Measurements from ENCODE around the gene SGK1.
"Not testable (repeated sequence)": the region's sequence is repeated elsewhere in the genome, so short reads cannot be mapped to it uniquely, and the experiment has no call there.

SGK1 gene

DNA sequence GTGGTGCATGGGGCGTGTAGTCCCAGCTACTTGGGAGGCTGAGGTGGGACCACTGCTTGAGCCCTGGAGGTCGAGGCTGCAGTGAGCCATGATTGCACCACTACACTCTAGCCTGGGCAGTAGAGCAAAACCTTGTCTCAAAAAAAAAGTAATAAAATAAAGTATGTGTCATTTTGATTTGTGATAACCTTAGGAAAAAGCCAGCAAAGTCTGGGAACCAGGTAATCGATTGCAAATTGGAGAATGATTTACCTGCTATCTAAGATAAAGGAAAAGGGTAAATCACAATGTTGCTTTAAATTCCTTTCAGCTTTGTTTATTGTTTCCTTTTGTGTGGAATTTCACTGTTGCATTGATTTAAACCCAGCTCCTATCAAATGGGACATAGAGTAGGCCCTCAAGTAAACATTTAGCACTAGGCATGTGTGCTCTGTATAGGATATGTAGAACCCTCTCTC is 59.0 kb downstream of the SGK1 start:
- H3K9me3 Mint-ChIP-seq = no peaks in the 10 kb centered on the region
- ATAC-seq (no peak), DNase-seq (ENCODE audit: low spot score in 2 of 2) (no peak)
- no peak overlapping the region for H3K4me3 Mint-ChIP-seq
- no peak overlapping the region for H3K27ac Mint-ChIP-seq
- no peaks in the 10 kb centered on the region for H3K36me3 Mint-ChIP-seq
- H3K4me1 Mint-ChIP-seq = no peaks in the 10 kb centered on the region

DNA sequence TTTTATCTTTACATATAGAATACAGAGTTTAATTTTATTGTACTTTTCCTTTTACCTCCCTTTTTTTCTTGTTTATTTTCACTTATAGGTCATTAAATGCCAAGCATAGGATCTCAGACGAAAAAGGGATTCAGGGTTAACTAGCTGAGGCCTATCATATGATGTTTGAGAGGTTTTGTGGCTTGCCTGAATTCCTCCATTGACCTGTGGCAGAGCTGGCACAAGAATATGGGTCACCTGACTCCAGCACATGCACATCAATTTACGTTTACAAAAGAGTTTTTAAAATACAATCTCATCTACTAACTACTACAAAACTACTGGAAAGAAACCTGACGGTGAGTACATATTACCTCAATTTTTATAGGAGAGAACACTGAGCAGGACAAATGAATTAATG is 60.4 kb downstream of the SGK1 start:
- ATAC-seq = no peak
- Mint-ChIP-seq H3K4me1 (no peaks in the 10 kb centered on the region), H3K27ac (no peak overlapping the region), H3K36me3 (no peaks in the 10 kb centered on the region), H3K4me3 (no peak overlapping the region), H3K9me3 (no peaks in the 10 kb centered on the region)
- no peak for DNase-seq (ENCODE audit: low spot score in 2 of 2)

- H3K27ac Mint-ChIP-seq = no peak overlapping the region
- ATAC-seq = no peak
- no peak overlapping the region for H3K4me3 Mint-ChIP-seq
- H3K36me3 Mint-ChIP-seq = no peaks in the 10 kb centered on the region
- peak in 1 of 2 donors; percentile 42 for DNase-seq (ENCODE audit: low spot score in 2 of 2)
- no peaks in the 10 kb centered on the region for H3K9me3 Mint-ChIP-seq
- H3K4me1 Mint-ChIP-seq = no peaks in the 10 kb centered on the region
Measured at GRCh38 chr6:134256862-134257261, 61.0 kb downstream of the SGK1 start.

DNA sequence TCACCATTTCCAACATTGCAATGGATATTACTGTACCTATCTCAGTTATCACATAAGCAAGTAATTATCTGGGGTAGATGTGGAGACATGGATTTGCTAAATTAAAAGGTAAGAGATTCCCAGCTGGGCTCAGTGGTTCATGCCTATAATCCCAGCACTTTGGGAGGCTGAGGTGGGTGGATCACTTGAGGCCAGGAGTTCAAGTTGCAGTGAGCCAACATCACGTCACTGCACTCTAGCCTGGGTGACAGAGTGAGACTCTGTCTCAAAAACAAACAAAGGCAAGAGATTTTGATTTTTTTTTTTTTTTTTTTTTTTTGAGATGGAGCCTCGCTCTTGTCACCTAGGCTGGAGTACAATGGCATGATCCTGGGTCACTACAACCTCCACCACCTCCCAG is 62.6 kb downstream of the SGK1 start:
- not testable (repeated sequence) for H3K9me3 Mint-ChIP-seq, H3K4me1 Mint-ChIP-seq

DNA sequence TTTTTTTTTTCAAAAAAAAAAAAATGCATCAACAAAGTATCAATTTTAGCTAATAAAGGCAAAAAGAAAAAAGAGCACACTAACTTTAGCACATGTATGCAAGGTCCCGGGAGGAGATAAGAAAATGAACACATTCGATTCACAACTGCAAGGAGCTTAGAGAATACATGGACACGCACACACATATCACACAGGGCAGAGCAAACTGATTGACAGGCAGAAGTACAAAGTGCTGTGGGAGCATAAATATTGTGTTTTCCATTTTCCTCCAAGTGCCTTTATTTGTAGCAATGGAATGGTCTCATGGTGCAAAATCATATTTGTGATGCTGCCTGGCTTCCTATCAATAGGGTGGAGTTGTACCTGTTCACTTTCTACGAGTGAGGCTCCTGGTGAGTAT is 63.8 kb downstream of the SGK1 start:
- no peak for ATAC-seq

More for the DNA sequence above, 62.6 kb downstream of the SGK1 start:
- H3K36me3 Mint-ChIP-seq; H3K27ac Mint-ChIP-seq; DNase-seq (ENCODE audit: low spot score in 2 of 2); H3K4me3 Mint-ChIP-seq; ATAC-seq: not testable (repeated sequence)

GRCh38 chr6:134253681-134254080 is 64.2 kb downstream of the SGK1 start:
- ATAC-seq (no peak), DNase-seq (ENCODE audit: low spot score in 2 of 2) (no peak)
- Mint-ChIP-seq H3K27ac (no peak overlapping the region), H3K9me3 (peaks cover 2% of the 10 kb centered on the region), H3K4me1 (peaks cover 16% of the 10 kb centered on the region), H3K36me3 (no peaks in the 10 kb centered on the region), H3K4me3 (no peak overlapping the region)

More for the DNA sequence above, 63.8 kb downstream of the SGK1 start:
- Mint-ChIP-seq H3K4me1 (peaks cover 12% of the 10 kb centered on the region), H3K27ac (no peak overlapping the region), H3K9me3 (no peaks in the 10 kb centered on the region), H3K36me3 (no peaks in the 10 kb centered on the region), H3K4me3 (no peak overlapping the region)
- no peak for DNase-seq (ENCODE audit: low spot score in 2 of 2)

DNA sequence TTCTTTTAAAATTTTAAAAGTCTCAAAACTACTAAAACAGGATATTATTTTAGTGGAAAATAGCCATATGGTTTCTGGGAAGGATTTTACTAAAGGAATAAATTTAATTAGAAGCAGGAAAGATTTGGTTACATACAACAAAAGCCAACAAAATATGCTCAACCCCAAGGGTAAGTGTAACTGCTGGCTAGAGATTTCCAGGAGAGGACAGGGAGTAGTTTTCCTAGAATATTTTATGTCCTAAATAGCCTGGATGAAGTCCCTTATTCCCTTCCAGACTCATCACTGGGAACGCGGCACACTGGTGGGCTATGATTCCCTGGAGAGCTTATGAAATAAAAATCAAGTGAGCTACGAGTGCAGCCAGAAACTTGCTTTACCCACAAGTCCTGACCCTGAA is 66.6 kb downstream of the SGK1 start:
- DNase-seq (ENCODE audit: low spot score in 2 of 2) (no peak), ATAC-seq (no peak)
- Mint-ChIP-seq H3K27ac (no peak overlapping the region), H3K4me1 (peaks cover 27% of the 10 kb centered on the region), H3K36me3 (no peaks in the 10 kb centered on the region), H3K9me3 (peaks cover 3% of the 10 kb centered on the region), H3K4me3 (no peak overlapping the region)

DNA sequence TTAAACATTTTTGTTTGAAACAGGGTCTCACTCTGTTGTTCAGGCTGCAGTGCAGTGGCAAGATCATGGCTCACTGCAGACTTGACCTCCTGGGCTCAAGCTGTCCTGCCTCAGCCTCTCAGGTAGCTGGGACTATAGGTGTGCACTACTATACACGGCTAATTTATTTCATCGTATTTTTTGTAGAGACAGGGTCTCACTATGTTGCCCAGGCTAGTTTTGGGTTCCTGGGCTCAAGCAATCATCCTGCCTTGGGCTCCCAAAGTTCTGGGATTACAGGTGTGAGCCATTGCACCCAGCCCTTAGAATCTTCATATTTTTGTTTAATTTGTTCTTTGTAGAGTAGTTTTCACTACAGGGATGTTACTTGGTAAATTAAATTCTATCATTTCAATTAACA is 67.1 kb downstream of the SGK1 start:
- Mint-ChIP-seq H3K36me3 (no peaks in the 10 kb centered on the region), H3K9me3 (peaks cover 3% of the 10 kb centered on the region), H3K4me1 (peaks cover 27% of the 10 kb centered on the region), H3K4me3 (no peak overlapping the region), H3K27ac (no peak overlapping the region)
- ATAC-seq (no peak), DNase-seq (ENCODE audit: low spot score in 2 of 2) (no peak)

DNA sequence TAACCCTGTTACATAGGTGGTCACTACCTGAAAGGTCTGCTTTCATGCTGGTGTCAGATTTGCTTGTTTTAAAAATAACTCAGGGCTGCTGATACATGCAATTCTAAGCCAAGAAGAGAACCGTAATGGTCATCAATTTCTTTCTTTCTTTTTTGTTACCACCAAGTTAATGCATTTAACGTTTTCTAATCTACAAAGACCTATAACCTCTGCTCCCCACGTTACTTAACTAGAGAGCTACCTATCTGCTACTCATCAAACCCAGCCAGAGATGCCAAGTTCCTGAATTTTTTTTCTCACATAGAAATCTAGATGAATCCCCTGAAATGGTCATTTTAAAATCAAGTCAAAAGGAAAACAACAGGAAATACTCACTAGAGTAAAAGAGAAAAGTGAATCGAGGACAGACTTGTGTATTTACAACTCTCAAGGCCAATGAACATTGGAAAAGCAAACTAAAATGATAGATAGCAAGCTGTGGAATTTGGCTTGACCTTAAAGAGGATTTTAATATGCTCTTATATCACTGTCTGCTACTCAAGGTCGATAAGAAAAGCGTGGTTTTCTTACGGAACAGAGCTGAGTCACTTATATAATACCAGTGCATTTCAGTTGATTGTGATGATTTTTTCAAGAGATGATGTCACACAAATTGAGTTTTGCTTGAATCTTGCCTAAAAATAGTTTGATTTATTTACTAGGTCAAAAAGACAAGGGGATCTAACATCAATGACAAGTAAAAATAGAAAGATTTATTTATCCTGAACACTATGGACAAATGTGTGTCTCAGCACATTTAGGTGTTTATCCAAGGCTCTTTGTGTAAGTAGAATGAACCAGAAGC is 67.9 kb downstream of the SGK1 start:
- Mint-ChIP-seq H3K27ac (no peak overlapping the region), H3K4me1 (peaks cover 32% of the 10 kb centered on the region), H3K9me3 (peaks cover 3% of the 10 kb centered on the region), H3K4me3 (peak overlapping the region; percentile 26), H3K36me3 (no peaks in the 10 kb centered on the region)
- ATAC-seq (no peak), DNase-seq (ENCODE audit: low spot score in 2 of 2) (no peak)

DNA sequence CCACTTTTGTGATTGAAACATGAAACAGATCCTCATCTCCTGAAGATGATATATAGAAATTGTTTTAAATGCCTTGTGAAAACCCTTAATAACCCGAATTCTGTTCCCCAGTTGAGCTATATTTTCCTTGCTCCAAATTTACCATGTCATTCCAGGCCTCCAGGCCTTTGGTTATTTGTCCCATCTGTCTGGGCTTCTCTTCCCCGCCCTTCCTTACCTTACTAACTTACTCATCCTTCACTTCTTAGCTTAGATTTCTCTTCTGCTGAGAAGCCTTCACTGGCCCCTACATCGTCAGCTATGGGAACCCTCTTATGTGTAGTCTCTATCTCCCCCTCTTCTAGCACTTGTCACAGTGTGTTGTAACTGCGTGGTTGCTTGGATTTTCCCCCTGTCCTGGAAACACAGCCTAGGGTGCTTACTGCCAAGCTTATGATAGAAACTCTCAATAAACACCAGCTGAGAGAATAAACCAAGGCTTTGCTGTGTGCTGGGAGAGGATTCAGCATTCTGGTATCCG is 68.6 kb downstream of the SGK1 start:
- Mint-ChIP-seq H3K4me3 (no peak overlapping the region), H3K27ac (peak overlapping the region; percentile 83), H3K36me3 (no peaks in the 10 kb centered on the region), H3K9me3 (peaks cover 3% of the 10 kb centered on the region), H3K4me1 (peaks cover 33% of the 10 kb centered on the region)
- ATAC-seq = no peak
- no peak for DNase-seq (ENCODE audit: low spot score in 2 of 2)

GRCh38 chr6:134247844-134248580 is 69.9 kb downstream of the SGK1 start:
- Mint-ChIP-seq H3K4me1 (peaks cover 33% of the 10 kb centered on the region), H3K9me3 (peaks cover 3% of the 10 kb centered on the region), H3K36me3 (no peaks in the 10 kb centered on the region), H3K27ac (peak overlapping the region; percentile 83), H3K4me3 (no peak overlapping the region)
- no peak for DNase-seq (ENCODE audit: low spot score in 2 of 2)
- ATAC-seq = no peak

- ATAC-seq (peak; percentile 92), DNase-seq (ENCODE audit: low spot score in 2 of 2) (peak; percentile 33 to 79)
- Mint-ChIP-seq H3K36me3 (no peaks in the 10 kb centered on the region), H3K27ac (peak overlapping the region; percentile 78), H3K4me1 (peaks cover 33% of the 10 kb centered on the region), H3K4me3 (peak overlapping the region; percentile 3), H3K9me3 (peaks cover 3% of the 10 kb centered on the region)
Measured at GRCh38 chr6:134247231-134247833, 70.6 kb downstream of the SGK1 start.

DNA sequence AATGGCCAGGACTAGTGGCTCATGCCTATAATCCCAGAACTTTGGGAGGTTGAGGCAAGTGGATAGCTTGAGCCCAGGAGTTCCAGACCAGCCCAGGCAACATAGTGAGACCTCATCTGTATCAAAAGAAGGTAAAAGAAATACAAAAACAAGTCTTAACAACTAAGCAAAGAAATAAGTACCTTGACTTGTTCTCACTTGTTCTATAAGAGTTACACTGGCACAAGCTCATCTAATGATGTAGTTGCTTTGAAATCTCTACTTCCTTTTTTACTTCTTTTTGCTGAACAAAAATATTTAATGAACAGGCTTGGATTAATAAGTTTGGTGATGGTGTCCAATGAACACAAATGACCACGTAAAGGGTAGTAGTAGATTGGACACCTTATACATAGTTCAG is 72.2 kb downstream of the SGK1 start:
- Mint-ChIP-seq H3K27ac (peak overlapping the region; percentile 26), H3K36me3 (peaks cover 3% of the 10 kb centered on the region), H3K4me3 (no peak overlapping the region), H3K4me1 (peaks cover 43% of the 10 kb centered on the region), H3K9me3 (peaks cover 6% of the 10 kb centered on the region)
- ATAC-seq (no peak), DNase-seq (ENCODE audit: low spot score in 2 of 2) (no peak)

DNA sequence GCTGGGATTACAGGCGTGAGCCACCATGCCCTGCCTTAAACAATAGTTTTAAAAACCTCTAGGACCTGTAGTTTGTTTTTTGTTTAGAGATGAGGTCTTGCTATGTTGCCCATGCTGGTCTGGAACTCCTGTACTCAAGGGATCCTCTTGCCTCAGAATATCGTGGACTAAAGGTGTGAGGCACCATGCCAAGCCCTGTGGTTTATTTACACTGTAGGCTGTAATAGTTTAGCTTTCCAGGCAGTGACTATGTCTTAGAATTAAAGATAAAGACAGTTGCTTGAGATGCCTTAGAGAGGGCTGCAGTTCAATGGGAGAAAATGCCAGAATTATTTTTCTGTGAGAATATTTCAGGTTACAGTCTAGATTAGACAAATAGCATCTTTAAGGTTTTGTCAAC is 72.9 kb downstream of the SGK1 start:
- Mint-ChIP-seq H3K4me3 (no peak overlapping the region), H3K36me3 (peaks cover 6% of the 10 kb centered on the region), H3K27ac (peak overlapping the region; percentile 26), H3K4me1 (peaks cover 47% of the 10 kb centered on the region), H3K9me3 (peaks cover 6% of the 10 kb centered on the region)
- no peak for ATAC-seq
- no peak for DNase-seq (ENCODE audit: low spot score in 2 of 2)

DNA sequence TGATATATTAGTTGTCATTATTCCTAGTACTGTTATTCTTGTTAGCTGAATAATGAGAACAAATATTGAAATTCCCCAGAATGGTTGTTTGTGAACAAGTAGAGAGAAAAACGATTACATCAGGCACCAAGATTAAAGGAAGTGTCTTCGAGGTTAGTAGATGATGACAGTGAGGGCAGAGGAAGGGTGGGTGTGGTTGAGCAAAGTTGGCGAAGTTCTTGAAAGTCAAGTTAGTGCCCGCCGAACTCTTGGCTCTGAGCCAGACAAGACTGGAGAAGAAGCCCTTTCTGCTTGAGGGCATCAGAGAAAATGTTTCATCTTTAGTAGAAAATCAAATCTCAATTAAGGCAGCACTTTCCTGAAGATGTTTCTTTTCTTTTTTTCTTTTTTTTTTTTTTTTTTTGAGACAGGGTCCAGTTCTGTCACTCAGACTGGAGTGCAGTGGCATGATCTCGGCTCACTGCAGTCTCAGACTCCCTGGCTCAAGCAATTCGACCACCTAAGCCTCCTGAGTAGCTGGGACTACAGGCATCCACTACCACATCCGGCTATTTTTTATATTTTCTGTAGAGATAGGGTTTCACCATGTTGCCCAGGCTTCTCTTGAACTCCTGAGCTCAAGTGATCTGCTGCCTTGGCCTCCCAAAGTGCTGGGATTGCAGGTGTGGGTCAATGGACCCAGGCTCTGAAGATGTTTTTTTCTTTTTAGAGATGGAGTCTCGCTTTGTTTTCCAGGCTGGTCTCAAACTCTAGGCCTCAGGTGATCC is 77.1 kb downstream of the SGK1 start:
- Mint-ChIP-seq H3K36me3 (peaks cover 6% of the 10 kb centered on the region), H3K27ac (peak overlapping the region; percentile 84), H3K4me3 (peak overlapping the region; percentile 33), H3K4me1 (peaks cover 34% of the 10 kb centered on the region), H3K9me3 (peaks cover 7% of the 10 kb centered on the region)
- ATAC-seq (peak; percentile 86), DNase-seq (ENCODE audit: low spot score in 2 of 2) (peak; percentile 44 to 74)

Data from stimulated activated effector memory CD8-positive, alpha-beta T cell treated with anti-CD3 and anti-CD28 coated beads, Interleukin-12 subunit alpha, Interleukin-12 subunit beta, amount 100 ng/mL, for 72 hours (primary cell).